Gastrocnemius medialis (tissue), 4 donors: ENCODE results near the gene EIPR1. TPM values are rescaled to one million over a fixed set of nuclear protein-coding genes. Genes with fewer than 3 reads are reported as not detected.

ENCODE experiments used
- ATAC-seq, 2 donors: fragments of 150-250 bp; one replicate each; pipeline ENCODE4 v1.9.1; 2016
- DNase-seq, 2 donors: peaks; one replicate each; pipeline ENCODE4 v3.0.0-alpha.2; 2019
- H3K27ac ChIP-seq, 4 donors: fragments of 200-600 bp; sonication (generic); 1 replicate in 1 of 4; 2 replicates in 3 of 4; pipeline ENCODE4 v1.5.1; 2016 to 2018; ENCODE audit warnings: mild to moderate bottlenecking in 2 of 4, moderate library complexity in 1 of 4
- H3K27me3 ChIP-seq, 3 donors: fragments of 200-600 bp; sonication (generic) in 2 of 3; 1 replicate in 1 of 3; 2 replicates in 2 of 3; pipeline versions ENCODE4 v1.5.1 to v1.6.0; 2016 to 2019; ENCODE audit warnings: mild to moderate bottlenecking in 1 of 3, moderate library complexity in 1 of 3
- H3K36me3 ChIP-seq, 2 donors: fragments of 200-600 bp; sonication (generic) in 1 of 2; one replicate each; pipeline ENCODE4 v1.5.1; 2017 to 2018
- H3K4me1 ChIP-seq, 2 donors: fragments of 200-600 bp; sonication (generic) in 1 of 2; one replicate each; pipeline ENCODE4 v1.5.1; 2016 to 2017; ENCODE audit warnings: mild to moderate bottlenecking in 2 of 2
- H3K4me3 ChIP-seq, 4 donors: fragments of 200-600 bp; sonication (generic) in 3 of 4; 1 replicate in 1 of 4; 2 replicates in 3 of 4; pipeline ENCODE4 v1.5.1; 2016 to 2019; ENCODE audit warnings: mild to moderate bottlenecking in 2 of 4
- H3K9me3 ChIP-seq, 3 donors: fragments of 200-600 bp; sonication (generic) in 2 of 3; 1 replicate in 1 of 3; 2 replicates in 2 of 3; pipeline ENCODE4 v1.5.1; 2016 to 2019
- CTCF ChIP-seq, 5 experiments: fragments of 450-650 bp in 3 of 5; fragments of 200-600 bp in 2 of 5; sonication (generic) in 2 of 5; IDR thresholded peaks in 4 of 5; conservative IDR thresholded peaks in 1 of 5; 1 replicate in 4 of 5; 2 replicates in 1 of 5; pipeline ENCODE4 v1.5.1; 2016 to 2019; ENCODE audit warnings: antibody characterized with exemption in 5 of 5, mild to moderate bottlenecking in 3 of 5, moderate library complexity in 3 of 5
- POLR2A ChIP-seq, 2 donors: fragments of 450-650 bp; IDR thresholded peaks; one replicate each; pipeline ENCODE4 v1.6.1; 2017; ENCODE audit warnings: antibody characterized with exemption in 2 of 2, mild to moderate bottlenecking in 2 of 2, moderate library complexity in 2 of 2
- in situ Hi-C, 4 donors: fragments of 200-750 bp; cut with MboI; loops; one replicate each; pipeline versions ENCODE4 v1.15.0 to v1.8.0; 2017; ENCODE audit warnings: low sequenced_read_pairs in 4 of 4
- intact Hi-C: fragments of 100-400 bp; cut with DNase I; formaldehyde crosslinking; loops from one replicate; pipeline ENCODE4 v1.15.1; 2023; ENCODE audit warnings: low total_unique reads
- total RNA-seq, 4 donors: library from RNA; depleted of rRNA; stranded (reverse); fragments of >200 nt; gene quantifications; one replicate each; pipeline versions ENCODE4 v1.1.0 to v1.2.3, GENCODE V29; 2016

EIPR1 gene
- total RNA-seq, 4 donors from 2014 or later, result 23.2 to 30.5 (median 24.4) TPM

- Histone ChIP-seq H3K4me3 (no peak overlapping the region), H3K27me3 (no peaks in the 10 kb centered on the region), H3K4me1 (peaks cover 0 to 4% of the 10 kb centered on the region in 2 donors), H3K27ac (no peak overlapping the region), H3K9me3 (no peaks in the 10 kb centered on the region), H3K36me3 (no peaks in the 10 kb centered on the region)
- intact Hi-C loops (loop anchor here (5.0 kb wide), 1 partner anchor 34 kb away; no protein-coding TSS in a partner anchor), in situ Hi-C loops (no loop called here)
- no peak for ATAC-seq
- TF ChIP-seq CTCF (IDR thresholded peaks at IDR 0.05 in 4 of 5, conservative IDR thresholded peaks at IDR 0.05 in 1 of 5) (no peak), POLR2A (IDR thresholded peaks at IDR 0.05) (no peak)
- DNase-seq, result no peak
Measured at GRCh38 chr2:3203497-3204019, 174.1 kb downstream of the EIPR1 start.

- TF ChIP-seq POLR2A (IDR thresholded peaks at IDR 0.05), result no peak
- TF ChIP-seq CTCF (IDR thresholded peaks at IDR 0.05 in 4 of 5, conservative IDR thresholded peaks at IDR 0.05 in 1 of 5), result no peak
- H3K27me3 ChIP-seq, result no peaks in the 10 kb centered on the region
- DNase-seq (no peak), ATAC-seq (no peak)
- H3K27ac ChIP-seq, result no peak overlapping the region
- no peaks in the 10 kb centered on the region for H3K36me3 ChIP-seq
- no peaks in the 10 kb centered on the region for H3K9me3 ChIP-seq
- H3K4me1 ChIP-seq, result peaks cover 0 to 4% of the 10 kb centered on the region in 2 donors
- in situ Hi-C loops, result no loop called here
- H3K4me3 ChIP-seq, result no peak overlapping the region
- intact Hi-C loops, result loop anchor here (5.0 kb wide), 1 partner anchor 34 kb away; no protein-coding TSS in a partner anchor
Measured at GRCh38 chr2:3202926-3203325, 174.7 kb downstream of the EIPR1 start.

- TF ChIP-seq CTCF (IDR thresholded peaks at IDR 0.05 in 4 of 5, conservative IDR thresholded peaks at IDR 0.05 in 1 of 5) (no peak), POLR2A (IDR thresholded peaks at IDR 0.05) (no peak)
- in situ Hi-C loops (no loop called here), intact Hi-C loops (loop anchor here (5.0 kb wide), 1 partner anchor 36 kb away; no protein-coding TSS in a partner anchor)
- ATAC-seq (no peak), DNase-seq (no peak)
- H3K36me3 ChIP-seq, result no peaks in the 10 kb centered on the region
- no peak overlapping the region for H3K4me3 ChIP-seq
- no peaks in the 10 kb centered on the region for H3K9me3 ChIP-seq
- no peak overlapping the region for H3K27ac ChIP-seq
- H3K27me3 ChIP-seq, result no peaks in the 10 kb centered on the region
- H3K4me1 ChIP-seq, result peaks cover 0 to 4% of the 10 kb centered on the region in 2 donors
Measured at GRCh38 chr2:3201281-3201680, 176.3 kb downstream of the EIPR1 start.

GRCh38 chr2:3200420-3200939 is 177.1 kb downstream of the EIPR1 start:
- Histone ChIP-seq H3K27me3 (no peaks in the 10 kb centered on the region), H3K9me3 (no peaks in the 10 kb centered on the region), H3K36me3 (no peaks in the 10 kb centered on the region), H3K4me1 (peaks cover 0 to 4% of the 10 kb centered on the region in 2 donors), H3K4me3 (no peak overlapping the region), H3K27ac (peak overlapping the region in 2 of 4 donors; percentile 52 to 53)
- ATAC-seq, result peak; percentile 78 to 81
- intact Hi-C loops, result loop anchor here (5.0 kb wide), 1 partner anchor 37 kb away; no protein-coding TSS in a partner anchor
- no peak for TF ChIP-seq CTCF (IDR thresholded peaks at IDR 0.05 in 4 of 5, conservative IDR thresholded peaks at IDR 0.05 in 1 of 5)
- no peak for TF ChIP-seq POLR2A (IDR thresholded peaks at IDR 0.05)
- in situ Hi-C loops, result no loop called here
- DNase-seq, result peak; percentile 21 to 44
